Amniotic stem cell (primary cell): ENCODE data around the gene CTNNA3.
"Not testable (repeated sequence)": the region's sequence is repeated elsewhere in the genome, so short reads cannot be mapped to it uniquely, and the experiment has no call there.

Experiments used
- DNase-seq: peaks from one replicate; lab custom pipeline; 2025; lab: John Stamatoyannopoulos, UW

CTNNA3 gene

DNA sequence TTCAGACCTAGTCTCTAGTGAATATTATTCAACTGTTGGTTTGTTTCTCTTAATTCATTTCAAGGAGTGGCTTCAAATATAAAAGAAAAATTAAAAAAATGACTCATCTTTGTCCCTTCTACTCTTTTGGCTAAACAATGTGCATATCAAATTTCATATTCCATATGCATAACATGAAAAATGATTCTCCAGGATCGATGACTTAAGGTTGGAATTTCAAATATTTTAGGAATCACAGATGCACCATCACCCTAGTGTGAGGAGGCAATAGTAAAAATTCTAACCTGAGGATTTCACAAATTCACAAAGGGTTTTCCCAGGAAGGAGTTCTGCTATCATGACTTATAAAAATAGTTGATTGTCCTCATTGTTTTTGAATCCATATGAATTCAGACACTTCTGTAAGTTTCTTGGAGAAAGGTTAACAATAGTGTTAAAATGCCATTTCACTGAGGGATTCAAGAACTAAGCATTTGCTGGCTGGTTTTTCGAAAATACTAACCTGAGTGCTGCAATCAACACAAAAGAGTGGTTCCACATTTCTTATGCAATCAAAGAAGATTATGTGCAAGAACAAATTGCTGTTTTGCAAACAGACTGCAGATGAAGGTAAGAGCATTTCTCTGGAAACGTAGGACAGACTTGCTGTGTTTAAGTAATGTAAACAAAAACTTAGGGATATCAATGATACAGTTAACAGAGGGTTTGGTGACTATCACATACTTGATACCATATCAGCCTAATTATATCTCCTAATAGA, 1317.7 kb downstream of the CTNNA3 start:
- DNase-seq: no peak

DNA sequence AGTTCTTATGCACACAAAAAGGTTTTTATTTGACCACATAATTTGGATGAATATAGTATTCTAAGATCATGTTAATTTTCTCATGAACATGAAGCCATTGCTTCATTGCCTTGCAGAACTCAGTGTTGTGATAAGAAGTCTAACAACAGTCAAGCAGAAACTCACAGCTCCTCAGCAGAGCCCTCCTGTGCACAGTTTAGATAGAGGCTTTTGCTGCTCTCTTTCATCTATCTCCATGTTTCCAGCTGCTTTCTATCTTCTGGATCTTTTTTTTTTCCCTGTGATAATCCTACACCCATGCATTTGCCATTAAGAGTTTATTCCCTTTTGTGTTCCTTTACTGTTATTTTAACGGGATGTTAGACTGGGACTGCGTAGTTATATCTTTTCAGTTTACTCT, 1327.8 kb downstream of the CTNNA3 start:
- DNase-seq: no peak

DNA sequence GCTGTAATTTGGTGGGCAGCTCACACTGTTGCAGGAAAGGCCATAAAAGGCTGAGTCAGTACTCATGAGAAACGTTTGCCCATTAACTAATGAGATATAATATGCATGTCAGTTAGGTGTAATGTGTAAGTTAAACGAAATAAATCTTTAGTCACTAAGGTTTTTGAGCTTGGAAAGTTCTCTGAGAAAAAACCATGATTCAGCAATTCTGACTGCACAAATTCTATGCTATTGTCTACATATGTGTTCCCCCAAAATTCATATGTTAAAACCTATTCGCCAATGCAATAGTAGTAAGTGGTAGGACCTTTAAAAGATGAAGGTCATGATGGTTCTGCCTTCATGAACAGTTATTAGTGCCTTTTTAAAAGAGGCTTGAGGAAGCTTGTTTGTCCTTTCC, 1329.8 kb downstream of the CTNNA3 start:
- no peak for DNase-seq

DNA sequence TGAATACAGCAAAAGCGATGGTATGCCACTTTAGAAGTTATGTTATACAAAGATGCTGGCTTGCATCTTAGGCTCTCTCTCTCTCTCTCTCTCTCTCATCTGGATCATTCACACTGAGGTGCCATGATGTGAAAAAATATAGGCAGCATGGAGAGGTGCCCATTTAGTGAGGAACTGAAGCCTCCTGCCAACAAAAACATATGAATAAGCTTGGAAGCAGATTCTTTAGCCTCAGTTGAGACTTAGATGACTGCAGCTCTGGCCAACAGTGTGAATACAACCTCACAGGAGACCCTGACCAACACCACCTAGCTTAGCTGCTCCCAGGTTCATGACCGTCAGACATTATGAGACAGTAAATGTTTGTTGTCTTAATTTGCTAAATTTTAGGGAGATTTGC, 1330.3 kb downstream of the CTNNA3 start:
- no peak for DNase-seq

DNA sequence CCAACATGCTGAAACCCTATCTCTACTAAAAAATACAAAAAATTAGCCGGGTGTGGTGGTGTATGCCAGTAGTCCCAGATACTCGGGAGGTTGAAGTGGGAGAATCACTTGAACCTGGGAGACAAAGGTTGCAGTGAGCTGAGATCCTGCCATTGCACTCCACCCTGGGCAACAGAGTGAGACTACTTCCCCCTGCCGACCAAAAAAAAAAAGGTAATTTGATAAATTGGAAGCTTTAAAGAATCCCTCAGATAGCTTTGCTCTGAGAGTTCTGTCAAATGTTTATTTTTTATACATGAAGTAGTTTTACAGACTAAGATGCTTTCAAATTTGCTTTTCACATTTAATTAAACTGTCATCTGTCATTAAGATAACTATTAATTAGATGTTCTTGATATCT, 1333.5 kb downstream of the CTNNA3 start:
- no peak for DNase-seq

DNA sequence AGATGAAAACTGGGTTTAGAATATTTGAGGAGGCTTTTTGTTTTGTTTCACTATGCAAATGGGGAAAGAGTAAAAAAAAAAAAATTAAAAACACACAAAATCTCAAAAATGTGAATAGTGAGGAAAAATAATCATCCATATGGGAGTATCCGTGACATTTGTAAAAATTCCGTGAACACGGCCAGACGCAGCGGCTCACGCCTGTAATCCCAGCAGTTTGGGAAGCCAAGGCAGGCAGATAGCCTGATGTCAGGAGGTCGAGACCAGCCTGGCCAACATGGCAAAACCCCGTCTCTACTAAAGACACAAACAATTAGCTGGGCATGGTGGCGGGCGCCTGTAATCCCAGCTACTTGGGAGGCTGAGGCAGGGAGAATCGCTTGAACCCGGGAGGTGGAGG, 1342.2 kb downstream of the CTNNA3 start:
- not testable (repeated sequence) for DNase-seq

DNA sequence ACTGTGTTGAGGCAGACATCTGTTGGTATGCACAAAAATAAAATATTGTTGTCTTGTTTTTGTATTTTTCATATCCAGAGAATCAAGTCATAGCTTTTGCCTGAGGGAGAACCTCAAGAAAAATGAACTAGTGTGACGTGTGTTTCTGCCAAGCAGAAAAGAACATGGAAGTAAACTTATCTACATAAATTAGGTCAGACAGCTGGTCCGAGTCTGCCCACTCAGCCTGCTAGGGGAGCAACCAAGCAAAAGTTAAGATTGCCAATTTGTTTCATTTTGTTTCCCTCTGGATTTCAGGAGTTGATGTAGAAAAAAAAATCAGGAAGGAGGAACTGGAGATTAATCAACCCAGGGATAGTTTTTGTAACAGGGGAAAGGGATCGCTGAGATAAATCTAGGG, 1342.6 kb downstream of the CTNNA3 start:
- DNase-seq: no peak

DNA sequence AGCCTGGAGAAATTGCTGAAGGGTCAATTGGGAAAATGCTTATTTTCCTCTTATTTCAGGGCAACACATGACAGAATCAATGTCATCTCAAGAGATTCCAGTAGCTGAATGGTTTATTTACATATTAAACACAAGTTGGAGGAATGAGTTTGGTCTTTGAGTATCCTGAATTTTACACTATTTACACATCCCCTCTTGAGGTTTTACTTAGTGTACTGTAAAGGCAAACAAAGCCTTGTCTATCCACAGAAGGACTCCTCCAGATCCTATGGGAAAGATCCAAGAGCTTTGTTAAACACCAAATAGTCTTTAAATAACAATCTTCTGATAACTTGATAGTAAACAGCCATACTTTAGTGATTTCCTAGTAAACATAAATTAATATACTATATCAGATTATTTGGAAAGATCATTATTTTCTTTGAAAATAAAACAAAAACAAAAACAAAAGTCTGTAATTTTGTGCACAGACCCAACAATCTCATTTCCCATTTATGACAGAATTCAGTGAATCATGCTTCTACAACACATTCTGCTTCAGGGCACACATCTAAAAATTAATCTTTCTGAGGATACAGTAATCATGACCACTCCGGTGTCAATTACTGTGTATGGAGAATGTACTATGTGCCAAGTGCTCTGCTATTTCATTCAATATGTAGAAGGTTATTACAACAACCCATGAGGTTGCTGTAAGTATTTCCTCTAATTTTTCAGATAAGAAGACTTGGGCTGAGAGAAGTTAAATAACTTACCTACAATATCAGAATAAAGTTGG, 1345.2 kb downstream of the CTNNA3 start:
- no peak for DNase-seq

DNA sequence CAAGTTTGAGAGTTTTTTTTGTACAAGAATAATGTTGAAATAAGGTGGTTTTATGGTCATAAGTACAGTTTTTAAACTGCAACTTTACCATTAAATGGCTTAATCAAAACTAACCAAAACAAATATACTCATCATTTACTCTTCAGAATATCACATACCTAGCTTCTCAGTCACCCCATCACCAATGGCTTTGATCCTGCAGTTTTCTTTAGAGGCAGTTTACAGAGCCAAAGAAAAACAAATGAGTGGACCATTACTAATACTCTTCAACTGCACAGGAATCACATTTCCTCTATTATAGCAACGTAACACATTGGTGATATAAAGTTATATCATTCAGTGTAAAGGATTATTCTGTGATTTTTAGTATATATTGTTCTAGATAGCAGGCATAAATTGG, 1346.3 kb downstream of the CTNNA3 start:
- DNase-seq: peak; percentile 14

DNA sequence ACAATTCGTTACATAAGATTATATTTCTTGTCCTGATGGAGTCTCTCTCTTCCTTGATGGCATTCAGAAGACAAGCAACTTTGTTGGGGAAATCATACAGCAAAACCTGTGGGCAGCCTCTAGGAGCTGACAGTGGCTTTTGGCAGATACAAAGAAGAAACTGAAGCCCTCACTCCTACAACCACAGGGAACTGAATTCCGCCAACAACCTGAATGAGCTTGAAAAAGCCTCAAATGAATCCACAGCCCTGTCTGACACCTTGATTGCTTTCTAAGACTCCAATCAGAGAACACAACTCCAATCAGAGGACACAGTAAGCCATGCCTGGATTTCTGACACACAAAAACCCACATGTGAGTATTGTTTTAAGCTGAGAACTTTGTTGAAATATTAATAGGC, 1346.9 kb downstream of the CTNNA3 start:
- no peak for DNase-seq

DNA sequence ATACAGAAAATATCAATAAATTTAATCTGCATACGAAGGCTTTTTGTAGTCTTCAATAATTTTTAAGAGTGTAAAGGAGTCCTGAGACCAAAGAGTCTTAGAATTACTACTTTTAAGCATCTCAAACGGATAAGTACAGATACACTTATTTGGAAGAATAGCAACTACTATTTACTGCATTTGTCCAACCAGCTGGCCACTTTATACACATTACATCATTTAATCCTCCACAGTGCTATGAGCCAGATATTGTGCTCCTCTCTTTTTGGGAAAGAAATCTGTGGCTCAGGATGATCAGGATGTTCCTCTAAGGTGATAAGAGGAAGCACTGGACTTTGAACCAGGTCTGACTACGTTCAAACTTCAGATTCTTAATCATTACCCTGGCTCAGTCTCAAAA, 1358.8 kb downstream of the CTNNA3 start:
- no peak for DNase-seq

DNA sequence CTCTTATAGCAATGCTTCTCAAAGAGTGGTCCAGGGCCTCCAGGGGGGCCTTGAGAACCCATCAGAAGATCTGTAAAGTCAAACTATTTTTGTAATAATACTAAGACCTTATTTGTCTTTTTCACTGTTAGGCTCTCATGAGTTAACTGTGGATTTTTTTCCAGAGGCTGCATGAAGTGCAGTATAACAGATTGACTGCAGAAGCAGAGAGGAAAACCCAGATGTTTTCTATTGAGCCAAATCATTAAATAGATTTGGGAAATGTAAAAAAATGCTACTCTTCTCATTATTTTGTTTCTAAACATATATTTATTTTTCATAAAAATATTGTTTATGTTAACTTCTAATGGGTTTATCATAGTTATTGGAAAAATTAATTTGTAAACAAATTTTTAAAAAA, 1359.2 kb downstream of the CTNNA3 start:
- no peak for DNase-seq

DNA sequence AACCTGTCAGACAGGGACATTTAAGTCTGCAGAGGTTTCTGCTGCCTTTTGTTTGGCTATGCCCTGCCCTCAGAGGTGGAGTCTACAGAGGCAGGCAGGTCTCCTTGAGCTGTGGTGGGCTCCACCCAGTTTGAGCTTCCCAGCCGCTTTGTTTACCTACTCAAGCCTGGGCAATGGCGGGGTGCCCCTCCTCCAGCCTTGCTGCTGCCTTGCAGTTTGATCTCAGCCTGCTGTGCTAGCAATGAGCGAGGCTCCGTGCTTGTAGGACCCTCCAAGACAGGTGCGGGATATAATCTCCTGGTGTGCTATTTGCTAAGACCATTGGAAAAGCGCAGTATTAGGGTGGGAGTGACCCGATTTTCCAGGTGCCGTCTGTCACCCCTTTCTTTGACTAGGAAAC, 1360.2 kb downstream of the CTNNA3 start:
- not testable (repeated sequence) for DNase-seq

DNA sequence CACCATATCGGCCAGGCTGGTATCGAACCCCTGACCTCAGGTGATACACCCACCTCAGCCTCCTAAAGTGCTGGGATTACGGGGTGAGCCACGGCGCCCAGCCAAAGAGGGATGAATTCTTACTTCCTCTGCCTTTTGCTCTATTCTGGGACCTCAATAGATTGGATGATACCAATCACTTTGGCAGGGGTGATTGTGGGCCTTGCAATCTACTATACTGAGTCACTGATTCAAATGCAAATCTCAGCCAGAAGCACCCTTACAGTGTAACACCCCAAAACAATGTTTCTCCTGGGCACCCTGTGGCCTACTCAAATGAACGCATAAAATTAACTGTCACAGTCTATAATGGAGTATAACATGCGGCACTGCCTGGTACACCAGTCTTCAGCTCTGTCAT, 1366.8 kb downstream of the CTNNA3 start:
- DNase-seq: no peak

DNA sequence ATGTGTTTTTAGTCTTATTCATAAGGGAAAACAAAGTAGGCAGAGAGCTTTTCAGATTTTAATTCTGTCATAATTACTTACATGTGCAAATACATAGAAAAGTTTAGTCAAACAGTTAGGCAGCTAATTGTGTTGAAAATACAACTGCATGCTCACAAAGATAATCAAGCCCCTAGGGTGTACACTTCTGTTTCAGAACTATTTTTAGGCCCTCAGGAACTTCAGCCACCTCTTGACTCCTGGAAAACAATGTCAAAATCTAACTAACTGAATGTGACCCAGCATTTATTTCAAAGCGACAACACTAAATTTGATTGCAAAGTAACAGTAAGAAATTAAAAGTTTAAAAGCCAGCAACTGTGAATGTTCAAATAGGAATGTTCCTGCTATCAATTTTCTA, 1369.1 kb downstream of the CTNNA3 start:
- DNase-seq: no peak

DNA sequence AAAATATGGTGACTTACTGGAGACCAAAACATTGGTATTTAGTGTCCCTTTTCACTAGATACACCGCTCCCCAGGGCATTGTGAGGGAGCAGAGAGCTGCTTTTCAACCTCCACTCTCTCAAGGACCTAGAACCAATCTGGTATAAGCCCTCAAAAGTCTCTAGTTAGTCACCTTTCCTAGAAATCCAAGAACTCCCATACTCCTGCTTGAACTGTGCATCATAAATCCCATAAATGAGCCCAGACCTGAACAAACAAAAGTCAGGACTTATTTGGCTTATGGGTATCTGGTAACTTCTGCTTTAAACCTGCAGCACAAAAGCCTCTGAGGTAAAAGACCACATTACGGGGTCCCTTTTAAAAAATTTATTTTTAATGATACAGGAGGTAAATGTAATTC, 1373.2 kb downstream of the CTNNA3 start:
- no peak for DNase-seq

DNA sequence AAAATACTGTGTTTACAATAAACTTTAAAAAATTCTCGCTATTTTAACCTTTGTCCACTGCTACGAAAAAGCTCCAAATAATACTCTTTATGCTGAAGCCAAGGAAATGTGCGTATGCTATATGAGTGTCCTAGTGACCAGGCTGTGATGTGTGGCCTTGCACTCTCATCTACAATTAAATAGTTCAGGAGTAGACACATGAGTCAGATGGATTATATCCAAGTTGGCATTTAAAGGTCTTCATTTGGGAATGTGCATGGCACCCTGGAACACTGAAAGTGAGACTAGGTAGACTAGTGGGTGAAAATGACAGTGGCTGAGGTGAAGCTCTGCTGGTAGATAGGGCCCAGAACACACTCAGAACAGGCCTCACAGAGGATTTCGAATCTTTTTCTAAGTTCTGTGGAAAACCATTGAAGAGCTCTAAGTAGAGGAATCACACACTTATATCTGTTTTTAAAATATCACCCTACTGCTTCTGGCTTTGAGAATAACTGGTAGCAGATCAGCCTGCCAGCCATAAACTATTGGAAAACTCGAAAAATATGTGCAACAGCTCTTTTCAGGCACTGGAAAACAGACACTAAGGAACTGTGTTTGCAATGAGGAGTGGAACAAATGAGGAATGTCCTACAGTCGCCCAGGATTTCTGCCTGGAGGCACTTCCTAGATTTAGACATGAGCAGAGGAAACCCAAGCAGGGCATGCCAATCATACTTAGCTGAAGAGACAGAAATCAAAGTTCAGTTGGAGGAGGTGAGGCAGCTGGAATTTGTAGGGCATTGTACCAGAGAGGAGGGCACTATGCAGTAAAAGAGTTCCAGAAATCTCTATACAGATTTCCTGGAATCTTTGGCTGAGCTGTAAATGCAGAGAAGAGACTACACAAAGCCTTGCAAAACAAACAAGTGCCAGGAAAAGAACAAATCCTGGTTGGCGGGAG, 1374.0 kb downstream of the CTNNA3 start:
- DNase-seq: peak; percentile 63

DNA sequence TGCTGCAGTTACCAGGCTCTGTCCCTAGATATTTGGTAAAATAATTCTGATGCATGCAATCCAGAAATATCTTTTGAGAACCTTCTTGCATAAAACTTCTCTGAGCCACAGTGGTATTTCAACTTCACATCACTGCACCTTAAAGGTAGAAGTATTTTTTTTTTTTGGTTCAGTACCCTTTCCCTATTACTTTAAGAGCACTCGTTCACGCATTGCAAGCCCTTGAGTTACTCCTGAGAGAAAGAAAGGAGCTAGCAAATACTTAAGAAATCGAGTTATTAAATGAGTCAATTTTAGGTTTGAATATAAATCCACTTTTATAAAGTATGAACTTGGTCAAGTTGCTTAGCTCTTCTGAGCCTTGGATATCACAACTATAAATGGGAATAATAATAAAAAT, 1377.2 kb downstream of the CTNNA3 start:
- no peak for DNase-seq

DNA sequence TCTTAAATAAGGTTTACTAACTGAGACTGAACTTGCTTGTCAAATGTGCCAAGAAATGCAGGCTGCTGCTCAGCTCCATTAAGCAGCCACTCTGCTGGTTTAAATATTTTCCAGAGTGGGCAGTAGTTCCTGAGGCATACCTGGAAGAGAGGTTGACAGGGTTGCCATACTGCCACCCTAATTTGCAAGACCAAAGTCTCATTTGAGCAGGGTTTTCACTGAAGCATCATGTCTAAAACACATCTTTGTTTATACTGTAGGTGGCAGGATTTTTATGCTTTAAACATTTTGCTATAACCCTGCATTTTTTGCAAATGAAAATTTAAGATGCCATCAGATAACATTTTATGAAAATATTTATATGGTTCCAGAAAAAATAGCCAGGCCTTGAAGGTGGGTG, 1388.2 kb downstream of the CTNNA3 start:
- DNase-seq: no peak

DNA sequence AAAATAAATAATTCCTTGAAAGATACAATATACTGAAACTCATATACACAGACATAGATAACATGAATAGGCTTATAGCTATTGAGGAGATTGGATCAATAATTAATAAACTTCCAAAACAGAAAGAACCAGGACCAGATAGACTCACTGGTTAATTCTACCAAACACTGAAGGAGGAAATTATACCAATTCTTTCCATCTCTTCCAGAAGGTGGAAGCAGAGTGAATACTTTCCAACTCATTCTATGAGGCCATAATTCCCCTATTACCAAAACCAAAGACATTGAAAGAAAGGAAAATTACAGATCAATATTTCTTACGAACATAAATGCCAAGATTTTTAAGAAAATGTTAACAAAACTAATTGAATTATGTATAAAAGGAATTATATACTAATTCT, 1394.9 kb downstream of the CTNNA3 start:
- DNase-seq: no peak

DNA sequence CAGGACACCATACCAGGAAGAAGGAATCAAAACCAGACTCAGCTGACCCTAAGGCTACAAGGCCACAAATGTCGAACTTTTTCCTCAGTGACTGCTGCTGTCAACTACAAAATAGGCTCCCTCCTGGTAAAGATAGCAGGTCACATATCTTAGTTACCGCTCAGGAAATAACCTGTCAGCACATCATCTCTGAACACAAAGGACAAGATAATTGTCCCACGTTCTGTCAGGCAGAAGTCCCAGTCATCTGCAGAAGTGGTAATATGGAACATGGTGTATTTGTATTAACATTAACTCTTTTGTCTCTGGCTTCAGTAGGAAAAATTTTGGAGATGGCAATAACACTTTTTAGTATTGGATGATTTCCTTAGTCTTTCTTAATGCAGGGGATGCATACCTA, 1400.4 kb downstream of the CTNNA3 start:
- no peak for DNase-seq

DNA sequence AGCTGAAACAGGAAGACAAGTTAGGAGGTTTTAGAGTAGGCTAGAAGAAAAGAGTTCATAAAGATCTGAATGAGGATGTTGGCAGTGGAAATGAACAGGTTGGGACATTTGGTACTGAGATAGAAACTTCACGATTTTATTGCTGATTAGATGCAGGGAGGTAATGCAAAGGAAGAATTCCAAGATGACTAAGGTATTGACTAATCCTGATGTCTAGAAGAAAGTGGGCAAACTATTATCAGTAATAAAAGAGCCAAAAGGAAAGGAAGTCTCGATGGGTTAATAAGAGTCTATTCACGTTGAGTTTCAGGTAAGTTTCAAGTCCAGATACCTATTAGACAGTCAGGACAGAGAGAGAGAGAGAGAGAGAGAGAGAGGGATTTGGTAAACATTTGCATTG, 1401.5 kb downstream of the CTNNA3 start:
- no peak for DNase-seq

DNA sequence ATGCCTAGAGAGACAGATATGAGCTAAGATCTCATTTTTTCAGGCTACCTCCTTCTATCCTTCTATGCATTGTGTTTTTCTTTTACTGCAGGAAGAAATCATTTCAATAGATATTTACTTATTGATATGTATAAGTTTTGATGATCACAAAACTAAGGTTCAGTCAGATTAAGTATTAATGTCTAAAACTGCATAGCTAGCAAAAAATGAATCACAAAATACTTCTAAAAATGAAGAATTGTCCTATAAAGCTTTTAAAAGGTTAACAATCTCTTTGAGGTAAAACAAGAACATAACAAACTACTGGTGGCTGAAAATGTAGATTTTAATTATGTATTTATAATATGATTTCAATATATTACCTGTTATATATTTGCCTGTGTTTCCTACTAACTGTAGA, 1403.1 kb downstream of the CTNNA3 start:
- no peak for DNase-seq
